ENCODE results near the gene HOXC5.

HOXC5 gene

DNA sequence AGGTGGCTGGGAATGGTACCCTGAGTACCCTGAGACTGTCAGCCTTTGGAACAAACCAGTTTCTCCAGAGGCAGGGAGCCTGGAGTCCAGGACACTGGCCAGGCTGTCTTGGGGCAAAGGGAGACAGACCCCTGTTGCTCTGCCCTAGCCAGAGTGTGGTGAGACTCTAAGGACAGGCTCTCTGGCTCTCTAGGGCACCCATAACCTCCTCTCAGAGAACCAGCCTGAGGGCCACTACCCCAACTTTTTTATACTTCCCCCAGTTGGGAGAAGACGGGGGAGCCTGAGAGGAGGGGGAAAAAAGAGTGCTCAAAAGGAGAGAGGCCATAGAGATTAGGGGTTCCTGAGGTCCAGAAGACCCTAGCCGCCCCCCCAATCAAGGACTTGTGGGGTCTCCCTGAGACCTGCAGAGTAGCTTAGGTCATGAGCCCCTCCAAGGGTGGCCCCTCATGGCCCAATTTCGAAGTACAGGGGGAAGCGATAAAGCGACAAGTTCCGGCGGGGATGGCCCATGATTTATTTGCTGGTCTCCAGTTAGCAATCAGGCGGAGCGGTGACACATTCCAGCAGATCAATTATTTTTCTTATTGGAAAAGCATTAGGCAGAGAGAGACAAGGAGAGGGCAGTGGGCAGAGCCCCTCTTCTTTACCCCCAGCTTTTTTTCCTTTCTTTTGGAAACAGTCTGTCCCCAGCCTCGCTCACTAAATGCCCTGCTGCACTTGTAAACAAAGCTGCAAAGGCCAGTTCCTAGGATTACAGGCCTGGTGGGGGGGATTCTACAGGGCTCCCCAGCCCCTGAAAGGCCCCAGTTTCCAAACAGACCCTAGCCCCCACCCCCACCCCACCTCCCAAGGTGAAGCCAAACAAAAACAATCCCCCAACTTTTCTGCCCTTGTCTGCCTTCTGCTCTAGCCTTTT is 22.5 kb upstream of the HOXC5 start:
- H3K27ac ChIP-seq: no peak overlapping the region
- CTCF ChIA-PET: interaction anchor here (0.6 to 0.9 kb wide), 2 partner anchors 15 to 41 kb away, joined by 3 to 6 read pairs; no protein-coding TSS in a partner anchor
- POLR2A ChIA-PET (ENCODE audit: low non-redundant PET): no interaction called here
- TF ChIP-seq, protein P1, sequence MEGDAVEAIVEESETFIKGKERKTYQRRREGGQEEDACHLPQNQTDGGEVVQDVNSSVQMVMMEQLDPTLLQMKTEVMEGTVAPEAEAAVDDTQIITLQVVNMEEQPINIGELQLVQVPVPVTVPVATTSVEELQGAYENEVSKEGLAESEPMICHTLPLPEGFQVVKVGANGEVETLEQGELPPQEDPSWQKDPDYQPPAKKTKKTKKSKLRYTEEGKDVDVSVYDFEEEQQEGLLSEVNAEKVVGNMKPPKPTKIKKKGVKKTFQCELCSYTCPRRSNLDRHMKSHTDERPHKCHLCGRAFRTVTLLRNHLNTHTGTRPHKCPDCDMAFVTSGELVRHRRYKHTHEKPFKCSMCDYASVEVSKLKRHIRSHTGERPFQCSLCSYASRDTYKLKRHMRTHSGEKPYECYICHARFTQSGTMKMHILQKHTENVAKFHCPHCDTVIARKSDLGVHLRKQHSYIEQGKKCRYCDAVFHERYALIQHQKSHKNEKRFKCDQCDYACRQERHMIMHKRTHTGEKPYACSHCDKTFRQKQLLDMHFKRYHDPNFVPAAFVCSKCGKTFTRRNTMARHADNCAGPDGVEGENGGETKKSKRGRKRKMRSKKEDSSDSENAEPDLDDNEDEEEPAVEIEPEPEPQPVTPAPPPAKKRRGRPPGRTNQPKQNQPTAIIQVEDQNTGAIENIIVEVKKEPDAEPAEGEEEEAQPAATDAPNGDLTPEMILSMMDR (conservative IDR thresholded peaks at IDR 0.05; ENCODE audit: low read depth): no peak
- DNase-seq (ENCODE audit: low spot score): no peak

- no peak for DNase-seq (ENCODE audit: low spot score)
- ChIA-PET POLR2A (ENCODE audit: low non-redundant PET) (no interaction called here), CTCF (interaction anchor here (0.9 kb wide), 1 partner anchor 14 kb away, joined by 6 read pairs; no protein-coding TSS in a partner anchor)
- TF ChIP-seq, protein P1 (conservative IDR thresholded peaks at IDR 0.05; ENCODE audit: low read depth): no peak
- no peak overlapping the region for H3K27ac ChIP-seq
Measured at GRCh38 chr12:54010972-54011664, 21.7 kb upstream of the HOXC5 start.

DNA sequence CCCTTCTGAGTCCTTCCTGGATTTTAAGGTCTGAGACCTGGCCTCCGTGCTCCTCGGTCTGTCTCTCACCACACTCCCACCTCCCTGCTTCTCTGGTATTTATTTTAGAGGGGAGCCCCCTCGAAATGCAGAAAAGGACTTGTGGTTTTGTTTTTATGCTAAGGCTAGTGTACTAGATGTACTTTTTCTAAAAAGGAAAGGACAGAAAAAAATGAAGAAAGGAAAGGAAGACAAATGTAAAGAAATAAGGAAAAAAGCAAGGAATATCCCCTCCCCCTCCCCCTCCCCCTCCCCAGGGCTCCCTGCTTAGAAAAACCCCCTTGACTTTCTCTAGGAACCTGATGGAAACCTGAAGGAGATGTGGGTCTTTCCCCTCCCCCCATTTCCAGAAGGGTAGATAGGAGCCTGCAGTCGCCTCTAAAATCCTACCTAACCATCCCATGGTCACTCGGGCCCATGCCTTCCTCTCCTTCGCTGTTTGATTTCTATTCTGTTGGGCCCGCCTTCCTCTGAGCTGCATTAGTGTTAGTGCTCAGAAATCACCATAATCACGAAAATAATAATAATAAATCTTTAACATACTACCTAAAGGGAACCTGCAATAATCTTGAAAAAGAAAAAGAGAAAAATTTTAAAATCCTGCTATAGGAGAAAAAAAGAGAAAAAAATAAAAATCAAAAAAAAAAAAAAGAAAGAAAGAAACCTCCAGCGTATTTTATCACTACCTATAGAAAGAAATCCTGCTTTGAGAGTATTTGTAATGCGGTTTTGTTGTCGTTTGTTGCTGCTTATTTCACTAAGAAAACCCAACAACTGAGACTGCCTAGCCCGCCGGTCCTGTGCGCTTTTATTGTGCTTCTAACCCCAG is 21.0 kb upstream of the HOXC5 start:
- ChIA-PET POLR2A (ENCODE audit: low non-redundant PET) (no interaction called here), CTCF (no interaction called here)
- DNase-seq (ENCODE audit: low spot score): no peak
- TF ChIP-seq, protein P1 (conservative IDR thresholded peaks at IDR 0.05; ENCODE audit: low read depth): no peak
- H3K27ac ChIP-seq: no peak overlapping the region

DNA sequence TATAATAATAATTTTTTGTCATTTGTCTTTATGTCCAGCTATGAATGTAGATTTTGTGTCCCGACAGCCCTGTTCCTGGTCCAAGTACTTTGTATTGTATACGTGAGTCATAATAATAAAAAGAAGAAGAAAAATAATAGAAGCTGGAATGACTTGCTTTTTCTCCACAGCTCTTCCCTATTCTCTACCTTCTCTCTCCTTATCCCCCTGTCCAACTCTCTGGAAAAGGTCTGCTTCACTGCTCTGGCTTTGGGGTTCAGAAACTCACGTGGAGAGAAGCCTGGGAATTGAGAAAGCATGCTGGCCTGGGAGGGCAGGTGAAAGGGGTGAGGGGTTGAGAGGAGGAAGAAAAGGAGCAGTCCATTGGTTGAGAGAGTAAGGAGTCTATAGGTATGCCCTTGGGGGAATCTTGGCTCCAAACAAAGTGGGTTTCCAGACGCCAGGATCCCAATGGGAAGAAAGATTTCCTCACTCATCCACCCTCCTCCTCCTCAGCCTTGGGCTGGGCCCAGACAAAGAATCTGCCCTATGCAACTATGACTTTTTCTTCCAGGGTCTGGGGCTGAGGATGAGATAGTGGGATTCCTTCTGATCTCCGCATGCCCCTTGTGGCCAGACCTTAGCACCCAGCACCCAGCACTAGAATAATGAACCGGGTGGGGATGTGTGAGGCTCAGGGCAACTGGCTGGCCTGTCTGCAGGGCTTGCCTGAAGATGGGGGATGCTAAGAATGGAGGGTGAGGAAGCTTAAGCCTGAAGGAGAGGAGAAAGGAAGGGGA is 20.0 kb upstream of the HOXC5 start:
- CTCF ChIA-PET: no interaction called here
- POLR2A ChIA-PET (ENCODE audit: low non-redundant PET): no interaction called here
- DNase-seq (ENCODE audit: low spot score): no peak
- H3K27ac ChIP-seq: no peak overlapping the region
- TF ChIP-seq, protein P1 (conservative IDR thresholded peaks at IDR 0.05; ENCODE audit: low read depth): no peak

- DNase-seq (ENCODE audit: low spot score): no peak
- TF ChIP-seq, protein P1 (conservative IDR thresholded peaks at IDR 0.05; ENCODE audit: low read depth): no peak
- ChIA-PET POLR2A (ENCODE audit: low non-redundant PET) (no interaction called here), CTCF (no interaction called here)
- H3K27ac ChIP-seq: no peak overlapping the region
Measured at GRCh38 chr12:54014377-54015017, 18.4 kb upstream of the HOXC5 start.
